Measurements from ENCODE around the gene TYW1B.
"Not testable (repeated sequence)": the region's sequence is repeated elsewhere in the genome, so short reads cannot be mapped to it uniquely, and the experiment has no call there.

Gene TYW1B

GRCh38 chr7:72618435-72619180 is 209.4 kb downstream of the TYW1B start:
- not testable (repeated sequence) for DNase-seq

DNA sequence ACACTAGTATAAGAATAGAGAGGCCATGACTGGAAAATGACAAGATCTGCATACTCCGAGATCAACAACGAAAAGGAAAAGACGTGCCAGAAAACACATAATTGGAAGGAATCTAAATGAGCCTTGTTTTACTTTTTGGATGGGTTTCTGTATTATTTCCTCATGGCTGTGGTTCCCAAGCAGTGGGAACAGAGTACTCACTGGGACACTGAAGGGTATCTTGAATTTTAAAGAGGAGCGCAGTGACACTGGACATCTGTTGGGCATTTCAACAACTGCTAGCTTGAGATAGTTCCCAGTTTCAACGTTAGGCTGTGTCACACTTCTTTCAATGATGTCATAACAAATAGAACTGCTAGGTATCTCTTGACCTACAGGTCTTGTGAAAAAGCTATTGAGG is 218.2 kb downstream of the TYW1B start:
- not testable (repeated sequence) for DNase-seq

- DNase-seq = not testable (repeated sequence)
Observed at GRCh38 chr7:72607988-72608387, 220.0 kb downstream of the TYW1B start.

DNA sequence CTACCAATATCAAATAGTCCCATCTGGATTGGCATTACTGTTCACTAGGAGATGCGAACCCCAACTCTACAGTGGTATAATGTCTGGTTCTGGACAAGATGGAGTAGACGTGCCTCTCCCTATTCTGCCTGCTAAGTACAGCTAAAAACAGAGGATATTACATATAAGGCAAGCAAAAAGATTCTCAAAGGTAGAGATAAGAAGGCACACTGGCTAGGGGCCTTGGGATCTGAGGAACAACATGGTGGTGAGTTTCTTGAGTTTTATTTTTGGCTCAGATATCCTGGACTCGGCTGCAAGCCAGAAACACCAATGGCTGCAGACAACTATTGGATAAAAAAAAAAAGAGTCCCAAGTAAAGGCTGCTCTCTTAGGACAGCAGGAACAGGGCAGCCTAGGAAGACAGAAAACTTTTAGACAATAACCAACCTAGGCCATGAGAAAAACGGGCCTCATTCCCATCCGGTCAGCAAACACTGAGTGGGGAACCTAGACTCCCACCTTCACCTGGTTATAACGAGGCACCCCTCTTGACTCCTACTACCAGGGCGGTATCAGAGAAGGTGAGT is 222.1 kb downstream of the TYW1B start:
- DNase-seq = not testable (repeated sequence)

- DNase-seq = not testable (repeated sequence)
Observed at GRCh38 chr7:72604771-72605611, 223.0 kb downstream of the TYW1B start.

DNA sequence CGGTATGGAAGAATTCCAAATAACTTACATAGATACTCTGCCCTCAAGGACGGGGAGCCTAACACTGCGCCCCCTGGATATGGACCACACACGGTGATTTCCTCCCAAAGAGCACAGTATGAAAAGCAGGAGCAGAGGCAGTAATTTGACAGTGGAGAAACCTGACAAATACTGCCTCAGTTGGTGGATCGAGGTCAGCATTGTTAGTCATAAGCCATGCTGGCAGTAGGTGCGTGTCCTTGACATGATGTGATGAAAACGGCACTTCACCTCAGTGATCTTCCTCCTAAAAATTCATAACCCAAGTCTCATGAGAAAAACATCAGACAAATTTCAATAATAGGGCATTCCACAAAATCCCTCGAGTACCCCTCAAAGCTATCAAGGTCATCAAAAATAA is 224.5 kb downstream of the TYW1B start:
- not testable (repeated sequence) for DNase-seq

DNA sequence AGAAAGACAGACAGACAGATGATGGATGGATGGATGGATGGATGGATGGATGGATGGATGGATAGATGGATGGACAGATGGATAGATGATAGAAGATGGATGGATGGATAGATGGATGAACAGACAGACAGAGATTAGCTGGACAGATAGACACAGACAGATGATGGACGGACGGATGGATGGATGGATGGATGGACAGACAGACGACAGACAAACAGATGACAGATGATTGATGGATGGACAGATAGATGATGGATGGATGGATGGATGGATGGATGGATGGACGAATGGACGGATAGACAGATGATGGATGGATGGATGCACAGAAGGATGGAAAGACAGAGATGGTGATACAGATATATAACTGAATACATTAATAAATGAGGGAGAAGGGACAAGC is 224.9 kb downstream of the TYW1B start:
- no peak for DNase-seq

- DNase-seq = not testable (repeated sequence)
Observed at GRCh38 chr7:72601683-72602082, 226.3 kb downstream of the TYW1B start.

DNA sequence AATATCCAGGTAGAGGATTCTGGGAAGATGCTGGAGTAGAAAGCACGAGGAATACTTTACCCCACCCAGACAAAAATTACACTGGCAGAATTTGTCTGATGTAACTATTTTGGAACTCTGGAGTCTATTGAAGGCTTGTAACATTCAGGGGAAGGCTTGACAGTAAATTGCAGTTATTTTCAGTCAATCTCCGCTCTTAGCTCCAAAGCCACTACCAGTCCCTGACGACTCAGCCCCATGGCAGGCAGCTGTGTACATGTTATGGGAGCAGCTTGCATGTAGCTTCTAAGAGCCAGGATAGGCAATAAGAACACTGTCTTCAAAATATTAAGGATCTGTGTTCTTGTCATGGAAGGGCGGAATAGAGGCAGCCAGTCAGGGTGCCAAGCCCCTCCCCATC is 238.0 kb downstream of the TYW1B start:
- not testable (repeated sequence) for DNase-seq

- DNase-seq = not testable (repeated sequence)
Observed at GRCh38 chr7:72587267-72587666, 240.7 kb downstream of the TYW1B start.

DNA sequence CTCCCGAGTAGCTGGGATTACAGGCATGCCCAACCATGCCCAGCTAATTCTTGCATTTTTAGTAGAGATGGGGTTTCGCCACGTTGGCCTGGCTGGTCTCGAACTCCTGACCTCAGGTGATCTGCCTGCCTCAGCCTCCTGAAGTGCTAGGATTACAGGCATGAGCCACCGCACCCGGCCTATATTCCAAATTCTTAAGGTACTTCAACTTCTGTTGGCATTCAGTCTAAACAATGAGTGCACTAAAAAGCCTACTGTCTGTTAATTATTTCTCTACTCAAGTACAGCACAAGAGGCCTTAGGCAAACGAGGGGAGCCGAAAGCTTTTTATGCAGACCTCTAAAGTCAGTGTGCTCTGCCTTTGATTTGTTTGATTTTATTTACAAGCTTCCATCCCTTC is 243.4 kb downstream of the TYW1B start:
- not testable (repeated sequence) for DNase-seq

DNA sequence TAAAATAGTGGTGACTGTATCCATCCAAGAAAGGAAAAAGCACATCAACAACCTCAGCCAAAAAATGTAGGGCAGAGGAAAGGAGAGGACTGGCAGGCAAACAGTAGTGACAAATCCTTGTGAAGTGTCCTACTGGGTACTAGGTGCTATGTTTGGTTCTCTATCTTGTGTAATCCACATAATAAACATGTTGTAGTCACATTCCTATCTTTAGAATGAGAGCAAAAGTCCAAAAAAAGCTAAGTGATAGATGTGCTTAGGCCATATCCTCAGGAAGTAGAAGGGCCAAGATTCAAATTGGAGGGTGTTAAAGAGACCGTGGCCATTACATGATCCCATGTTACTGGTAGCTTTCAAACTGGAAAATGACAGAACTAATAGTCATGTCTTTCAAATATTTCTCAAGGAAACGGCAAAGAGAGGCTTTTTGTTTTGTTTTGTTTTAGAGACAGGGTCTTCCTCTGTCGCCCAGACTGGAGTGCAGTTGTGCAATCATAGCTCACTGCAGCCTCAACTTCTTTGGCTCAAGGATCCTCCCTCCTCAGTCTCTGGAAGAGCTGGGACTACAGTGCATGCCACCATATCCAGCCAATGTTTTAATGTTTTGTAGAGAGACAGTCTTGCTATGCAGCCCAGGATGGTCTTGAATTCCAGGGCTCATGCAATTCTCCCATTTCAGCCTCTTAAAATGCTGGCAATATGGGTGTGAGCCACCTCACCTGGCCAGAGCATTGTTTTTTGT is 244.2 kb downstream of the TYW1B start:
- DNase-seq = not testable (repeated sequence)

GRCh38 chr7:72580142-72580770 is 247.7 kb downstream of the TYW1B start:
- DNase-seq = not testable (repeated sequence)

GRCh38 chr7:72577107-72577506 is 250.9 kb downstream of the TYW1B start:
- no peak for DNase-seq

- DNase-seq = not testable (repeated sequence)
Observed at GRCh38 chr7:72561988-72562387, 266.0 kb downstream of the TYW1B start.

DNA sequence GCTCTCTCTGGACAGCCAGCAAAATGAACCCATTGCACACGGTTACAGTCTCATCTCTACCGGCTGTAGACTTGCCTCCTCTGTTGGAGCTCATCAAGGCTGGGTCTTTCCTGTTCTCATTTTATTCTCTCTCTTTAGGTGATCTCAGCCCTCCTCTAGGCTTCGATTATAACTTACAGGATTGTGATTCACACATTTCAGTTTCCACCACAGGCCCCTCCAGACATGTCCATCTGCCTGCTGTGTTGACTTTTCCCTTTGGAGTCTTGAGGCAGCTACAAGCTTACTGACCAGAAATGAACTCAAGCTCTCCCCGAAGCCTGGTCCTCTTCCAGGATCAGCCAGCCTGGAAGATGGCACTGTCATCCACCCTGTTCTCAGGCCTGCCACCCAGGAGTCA is 268.5 kb downstream of the TYW1B start:
- not testable (repeated sequence) for DNase-seq

DNA sequence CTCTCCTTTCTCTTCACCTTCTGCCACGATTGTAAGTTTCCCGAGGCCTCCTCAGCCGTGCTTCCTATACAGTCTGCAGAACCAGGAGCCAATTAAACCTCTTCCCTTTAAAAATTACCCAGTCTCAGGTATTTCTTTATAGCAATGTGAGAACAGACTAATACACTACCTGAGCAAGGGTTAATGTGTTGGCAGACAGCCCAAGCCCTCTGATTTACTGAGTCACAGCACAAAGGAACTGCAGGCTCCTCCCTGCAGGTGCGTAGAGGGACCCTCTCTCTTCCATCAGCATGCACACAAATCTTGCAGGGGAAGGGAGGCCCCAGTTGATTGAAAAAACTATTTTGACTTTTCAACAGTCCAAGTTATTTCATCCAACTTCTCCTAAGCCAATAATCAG is 271.3 kb downstream of the TYW1B start:
- not testable (repeated sequence) for DNase-seq

DNA sequence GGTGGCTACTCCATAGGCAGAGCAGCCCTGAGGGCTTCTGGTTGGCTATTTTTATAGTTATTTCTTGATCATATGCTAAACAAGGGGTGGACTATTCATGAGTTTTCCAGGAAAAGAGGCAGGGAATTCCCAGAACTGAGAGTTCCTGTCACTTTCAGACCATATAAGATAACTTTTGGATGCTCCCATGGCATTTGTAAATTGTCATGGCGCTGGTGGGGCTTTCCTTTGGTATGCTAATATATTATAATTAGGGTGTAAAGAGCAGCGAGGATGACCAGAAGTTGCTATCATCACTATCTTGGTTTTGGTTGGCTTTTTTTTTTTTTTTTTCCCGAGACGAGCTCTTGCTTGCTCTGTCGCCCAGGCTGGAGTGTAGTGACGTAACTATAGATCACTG is 272.8 kb downstream of the TYW1B start:
- not testable (repeated sequence) for DNase-seq

DNA sequence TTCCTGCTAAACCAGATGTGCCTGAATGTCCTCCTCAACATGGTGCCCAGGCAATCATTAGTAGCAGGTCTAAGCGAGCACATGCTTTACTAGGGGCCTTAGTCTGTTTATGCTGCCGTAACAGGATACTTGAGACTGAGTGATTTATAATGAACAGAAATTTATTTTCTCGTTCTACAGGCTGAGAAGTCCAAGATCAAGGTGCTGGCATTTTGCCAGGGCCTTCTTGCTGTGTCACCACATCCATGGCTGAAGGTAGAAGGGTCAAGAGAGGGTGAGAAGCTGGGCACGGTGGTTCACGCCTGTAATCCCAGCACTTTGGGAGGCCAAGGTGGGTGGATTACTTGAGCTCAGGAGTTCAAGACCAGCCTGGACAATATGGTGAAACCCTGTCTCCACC is 273.6 kb downstream of the TYW1B start:
- not testable (repeated sequence) for DNase-seq

DNA sequence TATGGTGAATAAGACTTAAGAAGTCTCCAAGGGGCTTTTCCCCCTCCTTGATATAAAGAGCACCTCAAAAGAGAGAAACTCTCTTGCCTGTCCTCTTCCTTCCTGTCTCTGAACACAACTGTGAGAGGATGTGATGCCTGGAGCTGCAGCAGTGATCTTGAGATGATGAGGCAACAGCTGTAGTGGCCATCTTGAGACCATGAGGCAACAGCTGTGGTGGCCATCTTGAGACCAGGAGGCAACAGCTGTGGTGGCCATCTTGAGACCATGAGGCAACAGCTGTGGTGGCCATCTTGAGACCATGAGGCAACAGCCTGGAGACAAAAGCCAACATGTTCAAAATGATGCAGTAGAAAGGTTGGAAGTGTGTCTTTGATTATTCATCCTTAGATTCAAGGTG is 277.5 kb downstream of the TYW1B start:
- DNase-seq = not testable (repeated sequence)

DNA sequence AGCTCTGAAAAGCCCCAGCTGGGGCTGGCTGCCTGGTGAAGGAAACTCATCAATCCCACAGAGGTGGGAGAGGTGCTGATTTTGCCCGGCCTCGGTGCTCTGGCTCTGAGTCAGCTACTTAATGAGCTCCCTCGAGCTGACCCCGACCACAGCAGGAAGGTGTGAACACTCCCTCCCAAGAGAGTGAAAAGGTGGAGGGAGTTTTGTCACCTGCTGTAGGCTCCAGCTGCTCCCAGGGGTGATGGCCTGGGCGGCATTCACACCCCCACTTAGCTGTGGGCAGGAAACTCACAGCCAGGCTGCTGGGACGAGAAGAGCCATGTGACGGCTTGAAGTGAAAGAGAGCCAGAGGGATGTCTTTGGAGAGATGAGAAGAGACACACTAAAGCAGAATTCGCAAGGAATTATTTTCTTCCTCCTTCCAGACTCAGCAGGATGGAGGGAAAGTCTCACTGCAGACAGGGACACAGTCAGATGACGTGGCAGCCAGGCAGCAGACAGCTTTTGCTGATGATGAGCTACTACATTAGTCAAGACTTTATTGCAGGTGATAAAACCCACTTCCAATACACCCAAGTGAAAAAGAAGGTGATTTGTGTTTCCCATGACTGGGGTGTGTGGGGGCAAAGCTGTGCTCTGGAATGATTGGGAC is 281.3 kb downstream of the TYW1B start:
- not testable (repeated sequence) for DNase-seq

GRCh38 chr7:72544531-72544930 is 283.5 kb downstream of the TYW1B start:
- DNase-seq = not testable (repeated sequence)

Measured in left hindlimb (tissue), 1 donor.